DOHH2 (cell line): Measurements from ENCODE around the gene DNTT.
"Not testable (repeated sequence)": the region's sequence is repeated elsewhere in the genome, so short reads cannot be mapped to it uniquely, and the experiment has no call there.

Experiments used
- H3F3A ChIP-seq: fragments of 200-600 bp; sonication (generic), shearing (Covaris generic); 2 replicates; pipeline ENCODE4 v1.6.0; 2016; ENCODE audit warnings: antibody characterized with exemption, mild to moderate bottlenecking; ENCODE audit not compliant: control insufficient read depth, insufficient read depth
- H3K27ac ChIP-seq: fragments of 200-600 bp; sonication (generic); 2 replicates; pipeline ENCODE4 v1.5.1; 2014; ENCODE audit warnings: low read depth, mild to moderate bottlenecking, low read length, moderate library complexity
- H3K27me3 ChIP-seq: fragments of 200-600 bp; sonication (generic); 2 replicates; pipeline ENCODE4 v1.6.1; 2014; ENCODE audit warnings: mild to moderate bottlenecking, low read length, mixed read lengths; ENCODE audit not compliant: control insufficient read depth
- H3K36me3 ChIP-seq: fragments of 200-600 bp; sonication (generic); 2 replicates; pipeline ENCODE4 v1.6.1; 2014; ENCODE audit warnings: mild to moderate bottlenecking, low read length, moderate library complexity, mixed read lengths; ENCODE audit not compliant: control insufficient read depth
- H3K4me1 ChIP-seq: fragments of 200-600 bp; sonication (generic); 2 replicates; pipeline ENCODE4 v1.6.1; 2014; ENCODE audit warnings: mild to moderate bottlenecking, low read length, mixed read lengths; ENCODE audit not compliant: control insufficient read depth
- H3K4me2 ChIP-seq: fragments of 200-600 bp; sonication (generic); 2 replicates; pipeline ENCODE4 v1.6.0; 2014; ENCODE audit warnings: mild to moderate bottlenecking, low read length, moderate library complexity
- H3K4me3 ChIP-seq: fragments of 200-600 bp; sonication (generic); 2 replicates; pipeline ENCODE4 v1.5.1; 2014; ENCODE audit warnings: mild to moderate bottlenecking, low read length, mixed read lengths
- H3K79me2 ChIP-seq: fragments of 200-600 bp; sonication (generic); 2 replicates; pipeline ENCODE4 v1.6.1; 2014; ENCODE audit warnings: mild to moderate bottlenecking, low read length, mixed read lengths; ENCODE audit not compliant: control insufficient read depth
- H3K9me2 ChIP-seq: fragments of 200-600 bp; sonication (generic); replicated peaks from 2 replicates; pipeline ENCODE4 v1.6.1; 2014; ENCODE audit warnings: mild to moderate bottlenecking, low read length, mixed read lengths; ENCODE audit not compliant: control insufficient read depth
- H3K9me3 ChIP-seq: fragments of 200-600 bp; sonication (generic); 2 replicates; pipeline ENCODE4 v1.6.1; 2014; ENCODE audit warnings: antibody characterized with exemption, low read length, mixed read lengths; ENCODE audit not compliant: control insufficient read depth, insufficient read depth
- H4K20me1 ChIP-seq: fragments of 200-600 bp; sonication (generic); 2 replicates; pipeline ENCODE4 v1.6.0; 2014; ENCODE audit warnings: low read depth, mild to moderate bottlenecking, antibody characterized with exemption, low read length, moderate library complexity; ENCODE audit not compliant: control insufficient read depth, insufficient read depth
- EZH2phosphoT487 ChIP-seq: fragments of 200-600 bp; sonication (generic); IDR thresholded peaks from 2 replicates; pipeline ENCODE4 v1.6.1; 2017; ENCODE audit warnings: borderline replicate concordance, mild to moderate bottlenecking, antibody characterized with exemption, low read length, moderate library complexity, mixed read lengths
- TF ChIP-seq, protein P1 (sequence below): fragments of 200-600 bp; sonication (generic); IDR thresholded peaks from one replicate; pipeline ENCODE4 v1.5.1; 2014; ENCODE audit warnings: antibody characterized with exemption, mild to moderate bottlenecking, low read depth, low read length; ENCODE audit not compliant: poor library complexity, severe bottlenecking

The DNTT gene

DNA sequence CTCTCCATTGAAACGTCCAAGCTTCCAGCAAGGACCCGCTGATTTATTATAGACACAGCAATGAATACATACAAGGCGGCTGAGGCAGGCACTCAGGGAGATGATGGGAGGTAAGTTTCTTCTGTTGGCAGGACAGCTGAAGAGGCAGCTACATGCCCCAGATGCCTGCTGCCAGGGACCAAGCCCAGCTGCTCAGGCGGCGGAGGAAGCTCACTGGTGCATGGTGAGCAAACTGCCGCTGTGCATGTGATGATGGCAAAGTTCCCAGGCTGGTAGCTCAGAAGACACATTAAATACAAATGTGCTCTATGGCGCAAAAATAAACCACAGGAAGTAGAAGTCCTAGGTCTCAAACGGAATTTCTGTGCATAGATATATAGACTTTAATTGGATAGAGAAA, 2.3 kb downstream of the DNTT start:
- H3K4me3 ChIP-seq, result no peak overlapping the region
- no peaks in the 10 kb centered on the region for H3K9me3 ChIP-seq
- no peaks in the 10 kb centered on the region for H4K20me1 ChIP-seq
- no peak overlapping the region for H3K27ac ChIP-seq
- H3K79me2 ChIP-seq, result no peaks in the 10 kb centered on the region
- no peaks in the 10 kb centered on the region for H3K27me3 ChIP-seq
- no peaks in the 10 kb centered on the region for H3F3A ChIP-seq
- peaks cover 11% of the 10 kb centered on the region for H3K4me1 ChIP-seq
- TF ChIP-seq EZH2phosphoT487, result no peak
- TF ChIP-seq, protein P1, sequence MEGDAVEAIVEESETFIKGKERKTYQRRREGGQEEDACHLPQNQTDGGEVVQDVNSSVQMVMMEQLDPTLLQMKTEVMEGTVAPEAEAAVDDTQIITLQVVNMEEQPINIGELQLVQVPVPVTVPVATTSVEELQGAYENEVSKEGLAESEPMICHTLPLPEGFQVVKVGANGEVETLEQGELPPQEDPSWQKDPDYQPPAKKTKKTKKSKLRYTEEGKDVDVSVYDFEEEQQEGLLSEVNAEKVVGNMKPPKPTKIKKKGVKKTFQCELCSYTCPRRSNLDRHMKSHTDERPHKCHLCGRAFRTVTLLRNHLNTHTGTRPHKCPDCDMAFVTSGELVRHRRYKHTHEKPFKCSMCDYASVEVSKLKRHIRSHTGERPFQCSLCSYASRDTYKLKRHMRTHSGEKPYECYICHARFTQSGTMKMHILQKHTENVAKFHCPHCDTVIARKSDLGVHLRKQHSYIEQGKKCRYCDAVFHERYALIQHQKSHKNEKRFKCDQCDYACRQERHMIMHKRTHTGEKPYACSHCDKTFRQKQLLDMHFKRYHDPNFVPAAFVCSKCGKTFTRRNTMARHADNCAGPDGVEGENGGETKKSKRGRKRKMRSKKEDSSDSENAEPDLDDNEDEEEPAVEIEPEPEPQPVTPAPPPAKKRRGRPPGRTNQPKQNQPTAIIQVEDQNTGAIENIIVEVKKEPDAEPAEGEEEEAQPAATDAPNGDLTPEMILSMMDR, result no peak
- H3K36me3 ChIP-seq, result no peaks in the 10 kb centered on the region
- peak overlapping the region; percentile 44 for H3K4me2 ChIP-seq
- no peaks in the 10 kb centered on the region for H3K9me2 ChIP-seq

DNA sequence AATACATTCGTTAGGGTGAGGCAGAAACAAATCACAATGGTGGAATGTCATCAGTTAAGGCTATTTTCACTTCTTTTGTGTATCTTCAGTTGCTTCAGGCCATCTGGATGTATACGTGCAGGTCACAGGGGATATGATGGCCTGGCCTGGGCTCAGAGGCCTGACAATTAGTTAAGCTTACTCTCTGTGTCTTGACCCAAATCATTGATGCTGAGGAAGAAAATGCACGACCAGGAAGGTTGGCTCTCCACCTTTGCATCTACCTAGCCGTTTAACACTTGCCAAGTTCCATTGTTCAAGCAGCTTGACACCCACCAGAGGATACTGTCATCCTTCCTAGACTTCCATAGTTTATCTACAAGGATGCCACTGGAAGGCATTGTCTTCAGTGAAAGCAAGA, 4.6 kb downstream of the DNTT start:
- H3K9me2 ChIP-seq, H3K4me3 ChIP-seq, H3K79me2 ChIP-seq, H3K27me3 ChIP-seq, H3F3A ChIP-seq, H3K4me2 ChIP-seq, H3K27ac ChIP-seq, H3K36me3 ChIP-seq, H4K20me1 ChIP-seq, H3K9me3 ChIP-seq: not testable (repeated sequence)
- H3K4me1 ChIP-seq, result peaks cover 11% of the 10 kb centered on the region

GRCh38 chr10:96309628-96310320, 5.5 kb downstream of the DNTT start:
- Histone ChIP-seq H3K4me1 (peaks cover 11% of the 10 kb centered on the region), H3K9me2 (no peaks in the 10 kb centered on the region), H3K27ac (no peak overlapping the region), H3K9me3 (no peaks in the 10 kb centered on the region), H3K4me2 (no peak overlapping the region), H4K20me1 (no peaks in the 10 kb centered on the region), H3K36me3 (no peaks in the 10 kb centered on the region), H3F3A (no peaks in the 10 kb centered on the region), H3K27me3 (no peaks in the 10 kb centered on the region), H3K4me3 (no peak overlapping the region), H3K79me2 (no peaks in the 10 kb centered on the region)
- TF ChIP-seq, protein P1, result no peak
- TF ChIP-seq EZH2phosphoT487, result no peak

- TF ChIP-seq, protein P1, result no peak
- TF ChIP-seq EZH2phosphoT487, result no peak
- H3K27me3 ChIP-seq, result no peaks in the 10 kb centered on the region
- H3K9me3 ChIP-seq, result no peaks in the 10 kb centered on the region
- H3K4me1 ChIP-seq, result peaks cover 11% of the 10 kb centered on the region
- no peaks in the 10 kb centered on the region for H3K79me2 ChIP-seq
- no peak overlapping the region for H3K4me3 ChIP-seq
- no peak overlapping the region for H3K27ac ChIP-seq
- no peak overlapping the region for H3K4me2 ChIP-seq
- H3F3A ChIP-seq, result no peaks in the 10 kb centered on the region
- H3K9me2 ChIP-seq, result no peaks in the 10 kb centered on the region
- no peaks in the 10 kb centered on the region for H4K20me1 ChIP-seq
- H3K36me3 ChIP-seq, result no peaks in the 10 kb centered on the region
These were observed 6.1 kb downstream of the DNTT start for GRCh38 chr10:96310321-96310669.
